Mammary epithelial cell (primary cell): ENCODE data around the gene AGXT2.

Source experiments
- CTCF ChIP-seq, 2 donors: IDR thresholded peaks in 1 of 2; conservative IDR thresholded peaks in 1 of 2; 2 replicates each; pipeline ENCODE4 v1.5.1; 2011 to 2012; ENCODE audit warnings: inconsistent platforms in 2 of 2, low read length in 2 of 2, mild to moderate bottlenecking in 2 of 2, control low read depth in 1 of 2, low read depth in 1 of 2; ENCODE audit not compliant: insufficient read depth in 1 of 2; ENCODE audit errors: extremely low read depth in 1 of 2
- EZH2 ChIP-seq: IDR thresholded peaks from 2 replicates; pipeline ENCODE4 v1.6.1; 2012; ENCODE audit warnings: low read length, inconsistent platforms, borderline replicate concordance

- TF ChIP-seq CTCF (conservative IDR thresholded peaks at IDR 0.05 in 1 of 2, IDR thresholded peaks at IDR 0.05 in 1 of 2; ENCODE audit: extremely low read depth in 1 of 2, insufficient read depth in 1 of 2, low read depth in 1 of 2, low read length in 2 of 2) (no peak), EZH2 (no peak)
Measured at GRCh38 chr5:35029333-35029732, 18.4 kb downstream of the AGXT2 start.
